ENCODE data around the gene CCDC32. TPM values are rescaled to one million over a fixed set of nuclear protein-coding genes. Genes with fewer than 3 reads are reported as not detected.
A peak's percentile ranks its signal among the peaks of the same experiment; 100 is the strongest.

CCDC32 gene
- total and polyA plus RNA-seq, 12 donors: 28.4 to 42.8 (median 37.7) TPM

- TF ChIP-seq CTCF (IDR thresholded peaks at IDR 0.05) (no peak), POLR2A (IDR thresholded peaks at IDR 0.05) (no peak)
- peak in 1 of 7 donors; percentile 6 for DNase-seq
- no peak overlapping the region for H3K27ac ChIP-seq
- peaks cover 0 to 4% of the 10 kb centered on the region in 2 donors for H3K4me1 ChIP-seq (replicated peaks in 1 of 2)
- H3K9me3 ChIP-seq (replicated peaks in 1 of 3): no peaks in the 10 kb centered on the region
- no peak overlapping the region for H3K4me3 ChIP-seq
- WGBS, 4 donors: 70 to 82% (median 73%) methylated on average over 5 of the region's 5 CpGs
- intact Hi-C loops (cut with DNase I): no loop called here
- H3K27me3 ChIP-seq: no peaks in the 10 kb centered on the region
- no peaks in the 10 kb centered on the region for H3K36me3 ChIP-seq (replicated peaks in 1 of 2)
Measured at GRCh38 chr15:40534371-40534770, 30.5 kb downstream of the CCDC32 start.

- peaks cover 0 to 4% of the 10 kb centered on the region in 2 donors for H3K4me1 ChIP-seq (replicated peaks in 1 of 2)
- no peak overlapping the region for H3K4me3 ChIP-seq
- H3K27me3 ChIP-seq: no peaks in the 10 kb centered on the region
- H3K27ac ChIP-seq: no peak overlapping the region
- TF ChIP-seq POLR2A (IDR thresholded peaks at IDR 0.05) (no peak), CTCF (IDR thresholded peaks at IDR 0.05) (no peak)
- 81 to 86% (median 83%) methylated on average over 4 of the region's 4 CpGs for WGBS, 4 donors
- H3K36me3 ChIP-seq (replicated peaks in 1 of 2): no peaks in the 10 kb centered on the region
- intact Hi-C loops (cut with DNase I): no loop called here
- DNase-seq: no peak
- no peaks in the 10 kb centered on the region for H3K9me3 ChIP-seq (replicated peaks in 1 of 3)
Measured at GRCh38 chr15:40533763-40534364, 31.0 kb downstream of the CCDC32 start.

GRCh38 chr15:40528801-40529200 lies 36.0 kb downstream of the CCDC32 start:
- no peak for TF ChIP-seq CTCF (IDR thresholded peaks at IDR 0.05)
- TF ChIP-seq POLR2A (IDR thresholded peaks at IDR 0.05): no peak
- no peak for DNase-seq

GRCh38 chr15:40525855-40526254 lies 39.0 kb downstream of the CCDC32 start:
- Histone ChIP-seq H3K4me1 (replicated peaks in 1 of 2) (no peaks in the 10 kb centered on the region), H3K4me3 (no peak overlapping the region), H3K27me3 (no peaks in the 10 kb centered on the region), H3K9me3 (replicated peaks in 1 of 3) (no peaks in the 10 kb centered on the region), H3K27ac (no peak overlapping the region), H3K36me3 (replicated peaks in 1 of 2) (no peaks in the 10 kb centered on the region)
- 71 to 82% (median 75%) methylated on average over 3 of the region's 3 CpGs for WGBS, 4 donors
- no peak for TF ChIP-seq POLR2A (IDR thresholded peaks at IDR 0.05)
- no peak for TF ChIP-seq CTCF (IDR thresholded peaks at IDR 0.05)
- intact Hi-C loops (cut with DNase I): no loop called here
- no peak for DNase-seq

More at GRCh38 chr15:40528801-40529200, 36.0 kb downstream of the CCDC32 start:
- no peaks in the 10 kb centered on the region for H3K9me3 ChIP-seq (replicated peaks in 1 of 3)
- no peaks in the 10 kb centered on the region for H3K4me1 ChIP-seq (replicated peaks in 1 of 2)
- WGBS, 4 donors: 58 to 72% (median 65%) methylated on average over 6 of the region's 6 CpGs
- H3K4me3 ChIP-seq: no peak overlapping the region
- H3K27ac ChIP-seq: no peak overlapping the region
- no peaks in the 10 kb centered on the region for H3K36me3 ChIP-seq (replicated peaks in 1 of 2)
- intact Hi-C loops (cut with DNase I): no loop called here
- no peaks in the 10 kb centered on the region for H3K27me3 ChIP-seq
